Hepatocyte (in vitro differentiated cells): ENCODE measurements around the gene C7orf57. TPM values are rescaled to one million over a fixed set of nuclear protein-coding genes. Genes with fewer than 3 reads are reported as not detected.

Experiments
- DNase-seq: peaks from one replicate; pipeline ENCODE4 v3.0.0-alpha.2; 2016; ENCODE audit warnings: low spot score
- H2AFZ ChIP-seq: fragments of 200-600 bp; sonication (generic); 2 replicates; pipeline ENCODE4 v1.6.0; 2016; ENCODE audit warnings: antibody characterized with exemption, mild to moderate bottlenecking
- H3K27ac ChIP-seq: fragments of 200-600 bp; sonication (generic); 2 replicates; pipeline ENCODE4 v1.5.1; 2016; ENCODE audit warnings: mild to moderate bottlenecking
- H3K27me3 ChIP-seq: fragments of 200-600 bp; sonication (generic); 2 replicates; pipeline ENCODE4 v1.6.1; 2016
- H3K36me3 ChIP-seq: fragments of 200-600 bp; sonication (generic); replicated peaks from 2 replicates; pipeline ENCODE4 v1.5.1; 2016; ENCODE audit warnings: low read depth; ENCODE audit not compliant: insufficient read depth
- H3K4me1 ChIP-seq: fragments of 200-600 bp; sonication (generic); 2 replicates; pipeline ENCODE4 v1.5.1; 2016; ENCODE audit warnings: mild to moderate bottlenecking, moderate library complexity; ENCODE audit not compliant: insufficient read depth
- H3K4me2 ChIP-seq: fragments of 200-600 bp; sonication (generic); 2 replicates; pipeline ENCODE4 v1.6.0; 2016
- H3K4me3 ChIP-seq: fragments of 200-600 bp; sonication (generic); 2 replicates; pipeline ENCODE4 v1.5.1; 2016; ENCODE audit warnings: mild to moderate bottlenecking
- H3K79me2 ChIP-seq: fragments of 200-600 bp; sonication (generic); 2 replicates; pipeline ENCODE4 v1.6.0; 2017; ENCODE audit warnings: mild to moderate bottlenecking
- H3K9me2 ChIP-seq: fragments of 200-600 bp; sonication (generic); replicated peaks from 2 replicates; pipeline ENCODE4 v1.6.0; 2017; ENCODE audit warnings: mild to moderate bottlenecking; ENCODE audit not compliant: insufficient read depth
- H3K9me3 ChIP-seq: fragments of 200-600 bp; sonication (generic); 2 replicates; pipeline ENCODE4 v1.5.1; 2016; ENCODE audit warnings: low read depth, mild to moderate bottlenecking
- H4K20me1 ChIP-seq: fragments of 200-600 bp; sonication (generic); 2 replicates; pipeline ENCODE4 v1.6.0; 2016; ENCODE audit warnings: mild to moderate bottlenecking; ENCODE audit not compliant: insufficient read depth, poor library complexity, severe bottlenecking
- CTCF ChIP-seq: fragments of 200-600 bp; sonication (generic); IDR thresholded peaks from 2 replicates; pipeline ENCODE4 v1.5.1; 2016; ENCODE audit warnings: antibody characterized with exemption, mild to moderate bottlenecking; ENCODE audit not compliant: poor library complexity
- EZH2 ChIP-seq: fragments of 200-600 bp; sonication (generic); IDR thresholded peaks from 2 replicates; pipeline ENCODE4 v1.6.1; 2016; ENCODE audit warnings: antibody characterized with exemption, mild to moderate bottlenecking, borderline replicate concordance
- EZH2phosphoT487 ChIP-seq: fragments of 200-600 bp; sonication (generic); IDR thresholded peaks from one replicate; pipeline ENCODE4 v1.6.1; 2018; ENCODE audit warnings: antibody characterized with exemption, mild to moderate bottlenecking, low read depth, moderate library complexity; ENCODE audit not compliant: unreplicated experiment, severe bottlenecking
- WGBS: methylation state at CpG from one replicate; pipeline ENCODE4 v1.1.6; 2016; ENCODE audit warnings: low lambda C conversion rate; ENCODE audit errors: missing lambda C conversion rate; 5-methylcytosine and 5-hydroxymethylcytosine counted together
- polyA plus RNA-seq: library from polyadenylated mRNA; unstranded; fragments of >200 nt; fragmentation: Nextera tagmentation; extraction: Ambion mirVana; gene quantifications from 2 replicates; pipeline ENCODE4 v1.2.1, GENCODE V29; 2016
- total RNA-seq: library from RNA; depleted of rRNA; stranded (reverse); fragments of >200 nt; gene quantifications from 2 replicates; pipeline ENCODE4 v1.2.3, GENCODE V29; 2014

The C7orf57 gene
- total and polyA plus RNA-seq, 2 experiments from 2014 or later: 0.43 TPM; not detected in 1

GRCh38 chr7:48053736-48054135, 18.4 kb downstream of the C7orf57 start:
- TF ChIP-seq CTCF (no peak), EZH2phosphoT487 (no peak), EZH2 (no peak)
- Histone ChIP-seq H4K20me1 (no peaks in the 10 kb centered on the region), H3K9me2 (no peaks in the 10 kb centered on the region), H3K4me3 (no peak overlapping the region), H3K27me3 (no peaks in the 10 kb centered on the region), H3K36me3 (no peaks in the 10 kb centered on the region), H3K27ac (peak overlapping the region; percentile 4), H3K9me3 (no peaks in the 10 kb centered on the region), H3K79me2 (no peaks in the 10 kb centered on the region), H3K4me1 (no peaks in the 10 kb centered on the region), H2AFZ (no peak overlapping the region), H3K4me2 (no peak overlapping the region)
- WGBS: 82% methylated on average over 2 of the region's 2 CpGs
- no peak for DNase-seq

- H3K27ac ChIP-seq: no peak overlapping the region
- WGBS: 84% methylated on average over 2 of the region's 2 CpGs
- TF ChIP-seq EZH2phosphoT487: no peak
- TF ChIP-seq EZH2: no peak
- no peak for TF ChIP-seq CTCF
- no peaks in the 10 kb centered on the region for H3K9me3 ChIP-seq
- no peaks in the 10 kb centered on the region for H4K20me1 ChIP-seq
- H2AFZ ChIP-seq: no peak overlapping the region
- H3K4me1 ChIP-seq: no peaks in the 10 kb centered on the region
- no peak for DNase-seq
- H3K4me2 ChIP-seq: no peak overlapping the region
- no peak overlapping the region for H3K4me3 ChIP-seq
- H3K9me2 ChIP-seq: no peaks in the 10 kb centered on the region
- H3K27me3 ChIP-seq: no peaks in the 10 kb centered on the region
- no peaks in the 10 kb centered on the region for H3K36me3 ChIP-seq
- H3K79me2 ChIP-seq: no peaks in the 10 kb centered on the region
Observed at GRCh38 chr7:48058990-48059389, 23.6 kb downstream of the C7orf57 start.

- Histone ChIP-seq H3K4me2 (no peak overlapping the region), H2AFZ (no peak overlapping the region), H3K9me3 (no peaks in the 10 kb centered on the region), H4K20me1 (no peaks in the 10 kb centered on the region), H3K27ac (no peak overlapping the region), H3K36me3 (no peaks in the 10 kb centered on the region), H3K4me1 (no peaks in the 10 kb centered on the region), H3K79me2 (no peaks in the 10 kb centered on the region), H3K27me3 (no peaks in the 10 kb centered on the region), H3K4me3 (no peak overlapping the region), H3K9me2 (no peaks in the 10 kb centered on the region)
- no peak for DNase-seq
- TF ChIP-seq EZH2 (no peak), CTCF (no peak), EZH2phosphoT487 (no peak)
- WGBS: 84% methylated on average over 5 of the region's 5 CpGs
Observed at GRCh38 chr7:48059706-48060105, 24.4 kb downstream of the C7orf57 start.

- 76% methylated on average over 1 of the region's 1 CpG for WGBS
- H4K20me1 ChIP-seq: no peaks in the 10 kb centered on the region
- H3K27me3 ChIP-seq: no peaks in the 10 kb centered on the region
- H3K36me3 ChIP-seq: no peaks in the 10 kb centered on the region
- no peak for DNase-seq
- H3K79me2 ChIP-seq: no peaks in the 10 kb centered on the region
- no peak overlapping the region for H3K4me3 ChIP-seq
- TF ChIP-seq CTCF: no peak
- TF ChIP-seq EZH2phosphoT487: no peak
- TF ChIP-seq EZH2: no peak
- H3K9me3 ChIP-seq: no peaks in the 10 kb centered on the region
- no peaks in the 10 kb centered on the region for H3K9me2 ChIP-seq
- H2AFZ ChIP-seq: no peak overlapping the region
- no peak overlapping the region for H3K4me2 ChIP-seq
- no peak overlapping the region for H3K27ac ChIP-seq
- H3K4me1 ChIP-seq: no peaks in the 10 kb centered on the region
Observed at GRCh38 chr7:48063985-48064384, 28.6 kb downstream of the C7orf57 start.
